ENCODE measurements around the gene ANP32E.

ANP32E gene

GRCh38 chr1:150183061-150183460 is 52.9 kb downstream of the ANP32E start:
- Mint-ChIP-seq H3K36me3 (ENCODE audit: low read depth) (no peaks in the 10 kb centered on the region), H3K27me3 (ENCODE audit: low read depth) (peaks cover 2% of the 10 kb centered on the region), H3K4me1 (ENCODE audit: low read depth) (peaks cover 11% of the 10 kb centered on the region), H3K4me3 (no peak overlapping the region), H3K27ac (no peak overlapping the region), H3K9me3 (no peaks in the 10 kb centered on the region)
- DNase-seq (ENCODE audit: low spot score): no peak

DNA sequence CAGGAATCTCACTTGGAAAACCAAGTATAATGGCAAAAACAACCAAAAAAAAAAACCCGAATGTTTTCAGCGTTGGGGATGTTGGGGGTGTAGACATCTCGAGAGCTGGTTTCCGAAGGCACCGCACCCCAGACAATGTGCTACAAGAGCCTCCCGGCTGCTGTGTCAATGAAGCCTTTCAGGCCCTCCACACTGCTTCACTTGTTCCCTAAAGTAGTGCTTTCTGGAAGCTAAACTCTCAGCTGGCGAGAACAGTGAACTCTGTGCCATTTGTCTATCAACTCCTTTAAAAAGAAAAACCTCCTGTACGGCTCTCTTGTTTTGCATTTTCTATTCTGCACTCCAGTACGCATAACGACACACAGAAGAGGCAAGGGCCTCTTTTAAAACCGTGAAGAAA is 53.7 kb downstream of the ANP32E start:
- Mint-ChIP-seq H3K27ac (no peak overlapping the region), H3K9me3 (no peaks in the 10 kb centered on the region), H3K36me3 (ENCODE audit: low read depth) (no peaks in the 10 kb centered on the region), H3K4me3 (no peak overlapping the region), H3K4me1 (ENCODE audit: low read depth) (peaks cover 6% of the 10 kb centered on the region), H3K27me3 (ENCODE audit: low read depth) (peaks cover 2% of the 10 kb centered on the region)
- no peak for DNase-seq (ENCODE audit: low spot score)

- no peak for DNase-seq (ENCODE audit: low spot score)
- Mint-ChIP-seq H3K4me1 (ENCODE audit: low read depth) (no peaks in the 10 kb centered on the region), H3K27me3 (ENCODE audit: low read depth) (peaks cover 2% of the 10 kb centered on the region), H3K4me3 (no peak overlapping the region), H3K27ac (no peak overlapping the region), H3K36me3 (ENCODE audit: low read depth) (no peaks in the 10 kb centered on the region), H3K9me3 (no peaks in the 10 kb centered on the region)
Measured at GRCh38 chr1:150180474-150180873, 55.4 kb downstream of the ANP32E start.

GRCh38 chr1:150179867-150180266 is 56.0 kb downstream of the ANP32E start:
- H3K27me3 Mint-ChIP-seq (ENCODE audit: low read depth): peaks cover 2% of the 10 kb centered on the region
- no peak overlapping the region for H3K27ac Mint-ChIP-seq
- DNase-seq (ENCODE audit: low spot score): no peak
- H3K36me3 Mint-ChIP-seq (ENCODE audit: low read depth): no peaks in the 10 kb centered on the region
- H3K4me1 Mint-ChIP-seq (ENCODE audit: low read depth): no peaks in the 10 kb centered on the region
- H3K9me3 Mint-ChIP-seq: no peaks in the 10 kb centered on the region
- no peak overlapping the region for H3K4me3 Mint-ChIP-seq

- no peaks in the 10 kb centered on the region for H3K36me3 Mint-ChIP-seq (ENCODE audit: low read depth)
- H3K27ac Mint-ChIP-seq: no peak overlapping the region
- H3K4me1 Mint-ChIP-seq (ENCODE audit: low read depth): no peaks in the 10 kb centered on the region
- peaks cover 2% of the 10 kb centered on the region for H3K27me3 Mint-ChIP-seq (ENCODE audit: low read depth)
- no peak for DNase-seq (ENCODE audit: low spot score)
- no peak overlapping the region for H3K4me3 Mint-ChIP-seq
- H3K9me3 Mint-ChIP-seq: no peaks in the 10 kb centered on the region
Measured at GRCh38 chr1:150178548-150178947, 57.4 kb downstream of the ANP32E start.

DNA sequence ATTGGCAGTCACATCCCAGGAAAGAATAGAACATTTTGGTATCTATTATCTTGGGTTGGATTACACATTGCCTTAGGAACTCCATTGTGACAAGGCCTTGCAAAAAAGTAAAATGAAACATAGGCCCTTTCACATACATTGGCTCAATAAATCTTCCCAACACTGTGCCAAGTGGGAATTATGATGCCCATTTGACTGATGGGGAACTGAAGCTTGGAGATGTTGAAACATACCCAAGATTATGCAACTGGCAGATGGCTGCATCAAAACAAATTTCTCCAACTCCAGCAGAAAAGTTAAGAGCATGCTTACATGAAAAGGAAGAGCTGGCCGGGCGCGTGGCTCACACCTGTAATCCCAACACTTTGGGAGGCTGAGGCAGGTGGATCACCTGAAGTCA is 59.3 kb downstream of the ANP32E start:
- H3K4me3 Mint-ChIP-seq: no peak overlapping the region
- no peaks in the 10 kb centered on the region for H3K9me3 Mint-ChIP-seq
- no peak for DNase-seq (ENCODE audit: low spot score)
- H3K27ac Mint-ChIP-seq: no peak overlapping the region
- no peaks in the 10 kb centered on the region for H3K36me3 Mint-ChIP-seq (ENCODE audit: low read depth)
- H3K27me3 Mint-ChIP-seq (ENCODE audit: low read depth): peaks cover 5% of the 10 kb centered on the region
- H3K4me1 Mint-ChIP-seq (ENCODE audit: low read depth): no peaks in the 10 kb centered on the region

DNA sequence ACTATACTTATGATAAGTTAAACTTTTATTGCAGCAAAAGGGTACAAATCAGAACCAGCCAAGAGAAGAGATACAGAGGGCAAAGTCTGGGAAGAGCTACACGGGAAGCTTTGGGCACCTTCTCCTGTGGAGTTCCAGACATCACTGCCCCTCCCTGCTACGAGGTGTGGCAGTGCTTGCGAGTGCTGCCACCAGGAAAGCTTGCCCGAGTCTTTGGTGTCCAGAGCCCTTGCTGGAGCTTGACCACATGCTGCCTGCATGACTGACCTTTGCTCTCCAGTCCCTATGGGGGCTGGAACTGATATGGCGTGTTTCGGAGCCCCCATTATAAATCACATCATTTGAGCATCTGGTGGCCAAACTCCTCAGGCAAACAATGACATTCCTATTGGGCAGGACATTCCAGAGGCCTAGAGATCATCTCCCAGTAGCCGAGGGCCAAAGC is 62.7 kb downstream of the ANP32E start:
- Mint-ChIP-seq H3K36me3 (ENCODE audit: low read depth) (no peaks in the 10 kb centered on the region), H3K4me1 (ENCODE audit: low read depth) (peaks cover 2% of the 10 kb centered on the region), H3K27ac (no peak overlapping the region), H3K27me3 (ENCODE audit: low read depth) (peaks cover 3% of the 10 kb centered on the region), H3K9me3 (no peaks in the 10 kb centered on the region), H3K4me3 (no peak overlapping the region)
- no peak for DNase-seq (ENCODE audit: low spot score)

- H3K4me1 Mint-ChIP-seq (ENCODE audit: low read depth): peaks cover 2% of the 10 kb centered on the region
- no peak overlapping the region for H3K4me3 Mint-ChIP-seq
- H3K36me3 Mint-ChIP-seq (ENCODE audit: low read depth): no peaks in the 10 kb centered on the region
- no peaks in the 10 kb centered on the region for H3K9me3 Mint-ChIP-seq
- DNase-seq (ENCODE audit: low spot score): no peak
- no peak overlapping the region for H3K27ac Mint-ChIP-seq
- H3K27me3 Mint-ChIP-seq (ENCODE audit: low read depth): peaks cover 3% of the 10 kb centered on the region
Measured at GRCh38 chr1:150171801-150172200, 64.1 kb downstream of the ANP32E start.

DNA sequence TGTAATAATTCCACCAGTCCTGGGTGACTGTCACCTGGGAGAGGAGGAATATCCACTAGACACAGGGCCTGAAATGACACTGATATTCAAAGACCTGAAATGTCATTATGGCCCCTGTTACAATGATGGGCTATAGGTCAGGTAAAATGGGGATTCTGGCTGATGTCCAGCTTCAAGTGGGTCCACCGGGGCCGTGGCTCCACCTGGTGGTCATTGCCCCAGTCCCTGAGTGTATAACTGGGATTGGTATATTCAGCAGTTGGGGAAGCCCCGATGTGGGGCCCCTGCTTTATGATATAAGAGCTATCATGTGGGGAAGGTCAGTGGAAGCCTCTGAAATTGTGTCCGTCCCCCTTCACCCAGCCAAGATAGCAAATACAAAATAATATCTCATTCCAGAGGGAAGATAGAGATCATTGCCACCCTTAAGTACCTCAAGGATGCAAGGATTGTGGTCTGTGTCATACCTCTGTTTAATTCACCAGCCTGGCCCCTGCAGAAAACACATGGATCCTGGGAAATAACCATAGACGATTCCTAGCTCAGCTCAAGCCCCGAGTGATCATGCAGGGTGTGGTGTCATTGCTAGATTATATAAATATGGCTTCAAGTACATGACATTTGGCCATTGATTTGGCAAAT is 66.8 kb downstream of the ANP32E start:
- Mint-ChIP-seq H3K4me3 (no peak overlapping the region), H3K4me1 (ENCODE audit: low read depth) (peaks cover 13% of the 10 kb centered on the region), H3K27ac (no peak overlapping the region), H3K36me3 (ENCODE audit: low read depth) (no peaks in the 10 kb centered on the region), H3K9me3 (no peaks in the 10 kb centered on the region), H3K27me3 (ENCODE audit: low read depth) (peaks cover 4% of the 10 kb centered on the region)
- peak; percentile 40 for DNase-seq (ENCODE audit: low spot score)

Measured in T-helper 2 cell treated with Interferon-gamma antibody and Interleukin-4, amounts not matched to agents 5 μg/mL and 100 μg/mL, for 36 hours (primary cell).